GM21360 (cell line): ENCODE data around the gene TBL2.
"Not testable (repeated sequence)": the region's sequence is repeated elsewhere in the genome, so short reads cannot be mapped to it uniquely, and the experiment has no call there.

Source experiments
- ATAC-seq: cut with Tn5 transposase; IDR thresholded peaks from one replicate; pipeline ENCODE4 v1.9.1; 2021; ENCODE audit warnings: mild to moderate bottlenecking, moderate library complexity; ENCODE audit not compliant: unreplicated experiment

Gene TBL2

GRCh38 chr7:73570977-73571376, 7.4 kb downstream of the TBL2 start:
- ATAC-seq, result no peak

GRCh38 chr7:73570521-73570920, 7.9 kb downstream of the TBL2 start:
- no peak for ATAC-seq

- ATAC-seq, result no peak
Observed at GRCh38 chr7:73569042-73569608, 9.3 kb downstream of the TBL2 start.

- no peak for ATAC-seq
Observed at GRCh38 chr7:73567846-73568685, 10.3 kb downstream of the TBL2 start.

- no peak for ATAC-seq
Observed at GRCh38 chr7:73567140-73567539, 11.2 kb downstream of the TBL2 start.

GRCh38 chr7:73566431-73566830, 11.9 kb downstream of the TBL2 start:
- not testable (repeated sequence) for ATAC-seq

GRCh38 chr7:73565675-73566340, 12.6 kb downstream of the TBL2 start:
- ATAC-seq, result no peak

GRCh38 chr7:73560109-73560835, 18.1 kb downstream of the TBL2 start:
- ATAC-seq, result no peak

GRCh38 chr7:73557397-73558257, 20.8 kb downstream of the TBL2 start, which contains the start of gene BCL7B:
BCL7B (minus strand) TSS chr7:73557690; CDS start chr7:73557578, 112 bp downstream.
- peak; percentile 36 for ATAC-seq

GRCh38 chr7:73557108-73557396, 21.3 kb downstream of the TBL2 start:
- ATAC-seq, result peak; percentile 88

GRCh38 chr7:73556208-73557107, 21.9 kb downstream of the TBL2 start:
- no peak for ATAC-seq

- no peak for ATAC-seq
Observed at GRCh38 chr7:73555411-73555982, 22.9 kb downstream of the TBL2 start.

- not testable (repeated sequence) for ATAC-seq
Observed at GRCh38 chr7:73550093-73550492, 28.3 kb downstream of the TBL2 start.

- ATAC-seq, result no peak
Observed at GRCh38 chr7:73549176-73549575, 29.2 kb downstream of the TBL2 start.

- ATAC-seq, result no peak
Observed at GRCh38 chr7:73547841-73548240, 30.5 kb downstream of the TBL2 start.

- no peak for ATAC-seq
Observed at GRCh38 chr7:73544678-73545077, 33.7 kb downstream of the TBL2 start.

GRCh38 chr7:73541722-73542121, 36.7 kb downstream of the TBL2 start:
- ATAC-seq, result no peak

- no peak for ATAC-seq
Observed at GRCh38 chr7:73539709-73540108, 38.7 kb downstream of the TBL2 start.

- not testable (repeated sequence) for ATAC-seq
Observed at GRCh38 chr7:73538510-73538909, 39.9 kb downstream of the TBL2 start.
